Measurements from ENCODE around the gene DSEL.

The DSEL gene

DNA sequence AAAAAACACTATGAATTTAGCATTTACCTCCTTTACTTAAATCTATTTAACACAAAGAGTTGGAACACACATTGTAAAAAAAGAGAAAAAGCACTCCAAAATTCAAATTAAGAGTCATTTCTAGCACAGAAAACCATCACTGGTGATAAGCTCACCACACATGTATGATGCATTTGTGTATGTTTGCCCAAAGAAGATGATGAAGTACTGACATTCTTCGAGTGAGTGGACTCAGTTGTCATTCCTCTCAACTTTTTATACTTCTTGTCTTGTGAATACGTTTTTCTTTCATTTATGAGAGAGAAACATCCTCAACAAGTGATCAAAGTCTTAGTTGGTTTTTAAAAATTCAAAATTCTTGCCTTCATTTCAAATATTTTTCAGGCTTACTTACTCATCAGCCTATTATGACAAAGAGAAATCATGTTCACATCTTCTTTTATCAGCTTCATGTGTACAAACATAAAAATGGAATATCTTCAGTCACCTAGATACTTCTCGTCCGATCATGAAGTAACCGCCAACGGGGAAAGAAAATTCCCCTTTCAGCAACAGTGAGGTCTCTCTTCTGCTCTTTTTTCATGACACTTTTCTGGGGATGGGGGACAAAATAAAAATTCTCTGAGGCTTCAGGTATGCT is 1.5 kb downstream of the DSEL start:
- no peak for DNase-seq (ENCODE audit: low read depth)
- TF ChIP-seq CTCF (conservative IDR thresholded peaks at IDR 0.05; ENCODE audit: low read length): no peak
- H3K4me3 ChIP-seq (ENCODE audit: low read length): peak overlapping the region; percentile 87

DNA sequence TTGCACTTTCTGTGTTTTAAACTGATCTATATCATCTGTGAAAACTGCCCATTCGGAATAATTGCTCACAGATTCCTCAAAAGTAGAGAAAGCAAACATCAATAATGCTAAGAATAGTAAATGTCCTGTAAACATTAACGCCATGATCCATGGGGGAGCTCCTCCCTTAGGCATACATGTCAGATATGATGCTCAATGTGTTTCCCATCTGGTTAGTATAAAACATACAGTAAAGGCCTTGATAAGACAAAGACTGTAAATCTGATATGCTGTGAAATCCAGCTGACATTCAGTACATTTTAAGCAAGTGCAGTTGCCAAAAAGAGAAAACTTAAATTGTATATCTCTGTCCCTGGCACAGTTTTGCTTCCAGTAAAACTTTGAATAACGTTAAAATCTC is 2.1 kb downstream of the DSEL start:
- no peak for DNase-seq (ENCODE audit: low read depth)
- no peak for TF ChIP-seq CTCF (conservative IDR thresholded peaks at IDR 0.05; ENCODE audit: low read length)

GRCh38 chr18:67513280-67513679 is 3.2 kb downstream of the DSEL start:
- no peak for DNase-seq (ENCODE audit: low read depth)
- TF ChIP-seq CTCF (conservative IDR thresholded peaks at IDR 0.05; ENCODE audit: low read length): no peak; the same call in 1 of the 2 replicates
- H3K4me3 ChIP-seq (ENCODE audit: low read length): peak overlapping the region; percentile 87

More for the DNA sequence above, 2.1 kb downstream of the DSEL start:
- H3K4me3 ChIP-seq (ENCODE audit: low read length): peak overlapping the region; percentile 87

GRCh38 chr18:67511840-67512239 is 4.7 kb downstream of the DSEL start:
- no peak overlapping the region for H3K4me3 ChIP-seq (ENCODE audit: low read length)
- no peak for TF ChIP-seq CTCF (conservative IDR thresholded peaks at IDR 0.05; ENCODE audit: low read length)
- no peak for DNase-seq (ENCODE audit: low read depth)

DNA sequence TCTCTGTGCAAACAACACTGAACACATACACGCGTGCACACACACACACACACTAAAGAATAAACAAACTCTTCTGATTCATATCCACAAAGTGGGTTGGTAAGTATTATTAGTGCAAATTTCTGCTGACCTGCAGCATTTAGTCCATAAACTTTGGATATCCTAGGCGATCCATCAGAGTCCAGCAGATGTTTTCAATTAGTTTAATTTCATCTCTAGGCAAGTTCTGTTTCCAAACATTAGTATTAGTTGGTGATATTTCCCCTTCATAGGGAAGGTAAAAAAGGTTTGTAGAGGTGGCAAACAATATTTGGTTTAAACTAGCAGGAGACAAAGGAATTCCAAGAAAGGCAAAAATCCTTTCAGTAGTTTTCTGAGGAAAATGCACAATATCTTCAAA is 5.7 kb downstream of the DSEL start:
- no peak for TF ChIP-seq CTCF (conservative IDR thresholded peaks at IDR 0.05; ENCODE audit: low read length)
- DNase-seq (ENCODE audit: low read depth): no peak
- H3K4me3 ChIP-seq (ENCODE audit: low read length): no peak overlapping the region

DNA sequence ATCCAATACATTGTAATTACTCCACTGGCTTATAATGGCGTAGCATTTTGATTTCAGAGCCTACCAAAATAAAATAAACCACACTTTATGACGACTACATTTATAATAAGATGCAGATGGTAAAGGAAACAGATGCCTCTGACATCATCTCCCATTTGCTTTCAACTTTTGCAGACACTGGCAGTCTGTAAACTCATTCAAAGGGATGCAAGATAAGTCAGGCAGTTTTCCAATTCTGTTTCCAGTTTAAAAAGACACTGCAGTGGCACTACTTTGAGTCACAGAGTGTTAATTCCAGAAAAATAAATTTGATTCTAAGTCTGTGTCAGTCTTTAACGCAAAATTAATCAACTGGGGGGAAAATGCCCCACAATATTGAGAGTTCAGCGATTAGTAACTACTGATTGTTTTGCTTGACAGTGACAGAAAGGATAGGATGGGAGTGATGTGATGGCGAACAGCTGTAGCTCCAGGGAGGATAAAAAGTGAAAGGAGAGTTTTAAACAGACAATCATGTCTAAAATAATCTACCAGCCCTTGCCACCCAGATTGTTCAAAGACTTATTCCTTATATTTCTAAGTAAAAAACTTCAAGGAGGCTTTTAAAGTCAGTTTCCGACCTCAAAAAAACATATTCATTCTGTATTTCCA is 6.7 kb downstream of the DSEL start:
- peak; percentile 62 for DNase-seq (ENCODE audit: low read depth)
- TF ChIP-seq CTCF (conservative IDR thresholded peaks at IDR 0.05; ENCODE audit: low read length): no peak
- no peak overlapping the region for H3K4me3 ChIP-seq (ENCODE audit: low read length)

DNA sequence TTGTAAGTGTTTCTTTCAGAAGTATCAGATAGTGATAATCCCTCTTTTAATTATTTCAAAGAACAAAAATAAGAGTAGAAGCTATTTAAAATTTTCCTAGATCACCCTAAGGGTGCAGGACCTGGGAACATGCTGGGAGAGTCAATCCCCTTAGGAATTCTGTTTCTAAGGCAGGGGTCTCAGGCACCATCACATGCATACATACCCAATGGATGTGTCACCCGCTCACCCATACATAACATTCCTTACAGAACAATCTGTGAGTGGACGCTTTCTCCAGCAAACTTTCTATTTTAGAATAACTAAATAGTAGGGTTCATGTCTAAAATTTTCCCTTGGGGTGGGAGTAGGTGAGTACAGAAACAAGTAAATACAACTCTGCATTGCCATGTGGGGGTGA is 8.4 kb downstream of the DSEL start:
- no peak for DNase-seq (ENCODE audit: low read depth)
- TF ChIP-seq CTCF (conservative IDR thresholded peaks at IDR 0.05; ENCODE audit: low read length): no peak
- H3K4me3 ChIP-seq (ENCODE audit: low read length): no peak overlapping the region
